DOHH2 (cell line): ENCODE results near the gene PARP1.

ENCODE experiments used
- EZH2phosphoT487 ChIP-seq: fragments of 200-600 bp; sonication (generic); IDR thresholded peaks from 2 replicates; pipeline ENCODE4 v1.6.1; 2017; ENCODE audit warnings: borderline replicate concordance, mild to moderate bottlenecking, antibody characterized with exemption, low read length, moderate library complexity, mixed read lengths
- TF ChIP-seq, protein P1 (sequence below): fragments of 200-600 bp; sonication (generic); IDR thresholded peaks from one replicate; pipeline ENCODE4 v1.5.1; 2014; ENCODE audit warnings: antibody characterized with exemption, mild to moderate bottlenecking, low read depth, low read length; ENCODE audit not compliant: poor library complexity, severe bottlenecking

DNA sequence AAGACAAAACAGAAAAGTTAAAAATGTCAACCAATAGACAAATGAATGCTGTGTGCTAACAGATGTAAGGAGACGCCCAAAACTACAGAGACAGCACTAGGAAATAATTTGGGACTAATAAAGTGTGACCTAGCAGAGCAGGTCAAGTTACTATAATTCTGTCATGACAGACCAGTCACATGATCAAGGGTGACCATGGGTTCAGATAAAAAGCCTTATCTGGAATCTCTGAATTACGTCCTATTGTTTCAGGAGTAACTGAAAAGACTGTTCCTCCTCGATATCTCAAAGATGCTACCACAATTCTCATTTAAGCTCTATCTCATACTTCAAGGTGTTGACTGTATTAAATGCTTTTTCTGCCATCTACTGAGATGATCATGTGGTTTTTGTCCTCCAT is 31.6 kb downstream of the PARP1 start:
- TF ChIP-seq, protein P1, sequence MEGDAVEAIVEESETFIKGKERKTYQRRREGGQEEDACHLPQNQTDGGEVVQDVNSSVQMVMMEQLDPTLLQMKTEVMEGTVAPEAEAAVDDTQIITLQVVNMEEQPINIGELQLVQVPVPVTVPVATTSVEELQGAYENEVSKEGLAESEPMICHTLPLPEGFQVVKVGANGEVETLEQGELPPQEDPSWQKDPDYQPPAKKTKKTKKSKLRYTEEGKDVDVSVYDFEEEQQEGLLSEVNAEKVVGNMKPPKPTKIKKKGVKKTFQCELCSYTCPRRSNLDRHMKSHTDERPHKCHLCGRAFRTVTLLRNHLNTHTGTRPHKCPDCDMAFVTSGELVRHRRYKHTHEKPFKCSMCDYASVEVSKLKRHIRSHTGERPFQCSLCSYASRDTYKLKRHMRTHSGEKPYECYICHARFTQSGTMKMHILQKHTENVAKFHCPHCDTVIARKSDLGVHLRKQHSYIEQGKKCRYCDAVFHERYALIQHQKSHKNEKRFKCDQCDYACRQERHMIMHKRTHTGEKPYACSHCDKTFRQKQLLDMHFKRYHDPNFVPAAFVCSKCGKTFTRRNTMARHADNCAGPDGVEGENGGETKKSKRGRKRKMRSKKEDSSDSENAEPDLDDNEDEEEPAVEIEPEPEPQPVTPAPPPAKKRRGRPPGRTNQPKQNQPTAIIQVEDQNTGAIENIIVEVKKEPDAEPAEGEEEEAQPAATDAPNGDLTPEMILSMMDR: no peak
- no peak for TF ChIP-seq EZH2phosphoT487
